Osteoblast (primary cell): ENCODE results near the gene ZMYND11. TPM values are rescaled to one million over a fixed set of nuclear protein-coding genes. Genes with fewer than 3 reads are reported as not detected.

Experiments
- DNase-seq: peaks from one replicate; pipeline ENCODE4 v3.0.0; 2011; ENCODE audit warnings: low spot score, mixed read lengths; ENCODE audit not compliant: insufficient read length; ENCODE audit errors: missing footprints
- H2AFZ ChIP-seq: 2 replicates; pipeline ENCODE4 v1.6.0; 2011; ENCODE audit warnings: mild to moderate bottlenecking, low read length
- H3K27ac ChIP-seq: 2 replicates; pipeline ENCODE4 v1.5.1; 2011; ENCODE audit warnings: mild to moderate bottlenecking, low read depth, low read length, moderate library complexity
- H3K27me3 ChIP-seq: 2 replicates; pipeline ENCODE4 v1.6.0; 2012; ENCODE audit warnings: mild to moderate bottlenecking, control low read depth, inconsistent platforms, low read length, moderate library complexity; ENCODE audit not compliant: insufficient read depth
- H3K36me3 ChIP-seq: 2 replicates; pipeline ENCODE4 v1.5.1; 2011; ENCODE audit warnings: mild to moderate bottlenecking, low read length, control low read depth, moderate library complexity; ENCODE audit not compliant: insufficient read depth
- H3K4me1 ChIP-seq: 2 replicates; pipeline ENCODE4 v1.5.1; 2011; ENCODE audit warnings: mild to moderate bottlenecking, low read length, control low read depth, moderate library complexity; ENCODE audit not compliant: insufficient read depth
- H3K4me2 ChIP-seq: 2 replicates; pipeline ENCODE4 v1.6.0; 2011; ENCODE audit warnings: mild to moderate bottlenecking, low read length; ENCODE audit not compliant: insufficient read depth
- H3K4me3 ChIP-seq: fragments of 200-600 bp; sonication (generic); 3 replicates; pipeline ENCODE4 v1.5.1; 2012; ENCODE audit warnings: mild to moderate bottlenecking, low read length, inconsistent platforms; ENCODE audit not compliant: insufficient read depth
- H3K79me2 ChIP-seq: 2 replicates; pipeline ENCODE4 v1.6.0; 2012; ENCODE audit warnings: mild to moderate bottlenecking, low read length, control low read depth, inconsistent platforms; ENCODE audit not compliant: insufficient read depth
- H3K9me3 ChIP-seq: 2 replicates; pipeline ENCODE4 v1.5.1; 2011; ENCODE audit warnings: low read depth, low read length, control low read depth
- H4K20me1 ChIP-seq: 2 replicates; pipeline ENCODE4 v1.6.0; 2012; ENCODE audit warnings: mild to moderate bottlenecking, low read length, control low read depth; ENCODE audit not compliant: insufficient read depth
- CTCF ChIP-seq: IDR thresholded peaks from 2 replicates; pipeline ENCODE4 v1.5.1; 2011; ENCODE audit warnings: mild to moderate bottlenecking, low read depth, low read length, moderate library complexity; ENCODE audit errors: extremely low read depth
- total RNA-seq: library from RNA; depleted of rRNA; stranded (reverse); fragments of >200 nt; gene quantifications from 2 replicates; pipeline ENCODE4 v1.2.3, GENCODE V29; 2012

Gene ZMYND11
- total RNA-seq, 1 donor: 56.5 TPM

GRCh38 chr10:89248-89647 is 46.0 kb upstream of the ZMYND11 start:
- Histone ChIP-seq H3K4me2 (no peak overlapping the region), H3K36me3 (no peaks in the 10 kb centered on the region), H3K27ac (no peak overlapping the region), H3K4me1 (no peaks in the 10 kb centered on the region), H3K27me3 (no peaks in the 10 kb centered on the region), H2AFZ (no peak overlapping the region), H3K9me3 (no peaks in the 10 kb centered on the region), H3K79me2 (no peaks in the 10 kb centered on the region), H4K20me1 (no peaks in the 10 kb centered on the region), H3K4me3 (no peak overlapping the region)
- no peak for DNase-seq
- no peak for TF ChIP-seq CTCF

- Histone ChIP-seq H3K4me1 (no peaks in the 10 kb centered on the region), H4K20me1 (no peaks in the 10 kb centered on the region), H3K4me2 (no peak overlapping the region), H3K27ac (no peak overlapping the region), H3K36me3 (no peaks in the 10 kb centered on the region), H3K27me3 (no peaks in the 10 kb centered on the region), H3K79me2 (no peaks in the 10 kb centered on the region), H3K4me3 (no peak overlapping the region), H3K9me3 (no peaks in the 10 kb centered on the region), H2AFZ (no peak overlapping the region)
- DNase-seq: no peak
- TF ChIP-seq CTCF: no peak
These were observed 45.1 kb upstream of the ZMYND11 start for GRCh38 chr10:90161-90560.

DNA sequence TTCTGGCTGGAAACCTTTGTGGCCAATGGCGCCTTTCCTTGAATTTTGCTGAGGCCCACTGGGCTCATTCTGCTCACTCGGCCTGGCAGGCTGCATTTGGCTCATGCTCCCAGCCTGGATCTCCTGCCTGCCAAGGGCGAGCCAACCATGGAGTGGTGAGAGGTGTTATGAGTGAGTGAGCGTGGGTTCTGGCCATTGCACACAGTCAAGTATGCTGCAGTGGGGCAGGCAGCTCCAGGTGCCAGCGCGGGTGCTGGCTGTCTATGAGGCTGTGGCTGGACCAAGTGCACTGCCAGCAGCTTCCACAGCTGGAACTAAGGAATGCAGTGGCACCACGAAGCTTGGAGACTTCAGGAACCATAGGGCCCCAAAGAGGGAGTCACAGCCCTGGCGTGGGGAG is 43.9 kb upstream of the ZMYND11 start:
- Histone ChIP-seq H3K27ac (no peak overlapping the region), H3K27me3 (no peaks in the 10 kb centered on the region), H3K4me2 (no peak overlapping the region), H3K4me3 (no peak overlapping the region), H2AFZ (no peak overlapping the region), H3K79me2 (no peaks in the 10 kb centered on the region), H4K20me1 (no peaks in the 10 kb centered on the region), H3K9me3 (no peaks in the 10 kb centered on the region), H3K36me3 (no peaks in the 10 kb centered on the region), H3K4me1 (no peaks in the 10 kb centered on the region)
- no peak for DNase-seq
- TF ChIP-seq CTCF: no peak

GRCh38 chr10:92153-92552 is 43.1 kb upstream of the ZMYND11 start:
- no peak for TF ChIP-seq CTCF
- no peaks in the 10 kb centered on the region for H3K4me1 ChIP-seq
- H3K4me3 ChIP-seq: no peak overlapping the region

More at GRCh38 chr10:92153-92552, 43.1 kb upstream of the ZMYND11 start:
- Histone ChIP-seq H3K36me3 (no peaks in the 10 kb centered on the region), H4K20me1 (no peaks in the 10 kb centered on the region), H3K4me2 (no peak overlapping the region), H3K27ac (no peak overlapping the region), H2AFZ (no peak overlapping the region), H3K79me2 (no peaks in the 10 kb centered on the region), H3K9me3 (no peaks in the 10 kb centered on the region), H3K27me3 (no peaks in the 10 kb centered on the region)
- no peak for DNase-seq
